Panc1 (cell line): Measurements from ENCODE around the gene ZC3H13. TPM values are rescaled to one million over a fixed set of nuclear protein-coding genes. Genes with fewer than 3 reads are reported as not detected.

Experiments
- ATAC-seq: fragments of 200-7000 bp; cut with Tn5 transposase; 2 replicates; pipeline ENCODE4 v1.9.1; 2020; ENCODE audit warnings: mild to moderate bottlenecking, moderate library complexity
- BruUV-seq: library from RNA; stranded (reverse); fragments of 400-500 nt; replicated peaks from 2 replicates; lab custom pipeline; 2021; lab: Mats Ljungman, UMichigan
- CTCF ChIA-PET: fragments of 300-600 bp; sonication (Branson Sonifier 250); formaldehyde crosslinking; loops from one replicate; lab custom pipeline; 2022; ENCODE audit warnings: antibody characterized with exemption; lab: Charles Lee
- POLR2A ChIA-PET: fragments of 300-600 bp; sonication (Branson Sonifier 250); formaldehyde crosslinking; loops from one replicate; lab custom pipeline; 2022; ENCODE audit warnings: antibody characterized with exemption; lab: Charles Lee
- DNase-seq: peaks from one replicate; pipeline ENCODE4 v3.0.0-alpha.2; 2010; ENCODE audit warnings: low read depth, low spot score
- H3K27ac ChIP-seq: 2 replicates; pipeline ENCODE4 v1.5.1; 2011; ENCODE audit warnings: mild to moderate bottlenecking, low read length, inconsistent platforms
- H3K27me3 ChIP-seq: fragments of 200-500 bp; sonication (Bioruptor generic); 2 replicates; pipeline ENCODE4 v1.6.0; 2014; ENCODE audit warnings: low read length, inconsistent platforms; ENCODE audit not compliant: control insufficient read depth, insufficient read depth
- H3K36me3 ChIP-seq: fragments of 200-500 bp; sonication (Bioruptor generic); 2 replicates; pipeline ENCODE4 v1.5.1; 2014; ENCODE audit warnings: inconsistent platforms, mild to moderate bottlenecking, low read length, moderate library complexity; ENCODE audit not compliant: control insufficient read depth, insufficient read depth
- H3K4me1 ChIP-seq: 2 replicates; pipeline ENCODE4 v1.5.1; 2011; ENCODE audit warnings: inconsistent platforms, mild to moderate bottlenecking, low read length, moderate library complexity; ENCODE audit not compliant: control insufficient read depth, insufficient read depth
- H3K4me3 ChIP-seq, 2 experiments: 2 replicates each; pipeline ENCODE4 v1.5.1; 2011 to 2012; ENCODE audit warnings: low read depth in 2 of 2, low read length in 2 of 2, mild to moderate bottlenecking in 2 of 2, inconsistent platforms in 1 of 2, moderate library complexity in 1 of 2
- H3K9me3 ChIP-seq: fragments of 200-500 bp; sonication (Bioruptor generic); 2 replicates; pipeline ENCODE4 v1.5.1; 2014; ENCODE audit warnings: low read depth, mild to moderate bottlenecking, inconsistent platforms, low read length, moderate library complexity; ENCODE audit not compliant: control insufficient read depth, insufficient read depth
- CTCF ChIP-seq: fragments of 450-650 bp; IDR thresholded peaks from 2 replicates; pipeline ENCODE4 v1.5.1; 2017; ENCODE audit warnings: mild to moderate bottlenecking
- POLR2AphosphoS5 ChIP-seq: IDR thresholded peaks from 2 replicates; pipeline ENCODE4 v1.6.1; 2012; ENCODE audit warnings: mild to moderate bottlenecking, low read depth, low read length, moderate library complexity
- REST ChIP-seq, 2 experiments: IDR thresholded peaks; 2 replicates each; pipeline ENCODE4 v1.6.1; 2011 to 2012; ENCODE audit warnings: low read depth in 2 of 2, control low read depth in 1 of 2, low read length in 1 of 2, mild to moderate bottlenecking in 1 of 2, moderate library complexity in 1 of 2; ENCODE audit not compliant: insufficient read depth in 1 of 2
- SIN3A ChIP-seq: IDR thresholded peaks from 2 replicates; pipeline ENCODE4 v1.6.1; 2012; ENCODE audit warnings: low read depth, mild to moderate bottlenecking, low read length, moderate library complexity, borderline replicate concordance; ENCODE audit not compliant: insufficient read depth
- TCF7L2 ChIP-seq: IDR thresholded peaks from 2 replicates; pipeline ENCODE4 v1.6.1; 2011; ENCODE audit warnings: mild to moderate bottlenecking, low read depth, low read length, inconsistent platforms
- in situ Hi-C: cut with HindIII; loops from 2 replicates; pipeline ENCODE4 v1.10.0; 2016; ENCODE audit warnings: low sequenced_read_pairs, low pct_unique_long_range_greater_than_20kb
- intact Hi-C: fragments of 100-400 bp; cut with micrococcal nuclease; formaldehyde crosslinking; loops from one replicate; pipeline ENCODE4 v1.10.0; 2022; ENCODE audit not compliant: unreplicated experiment
- total RNA-seq: library from RNA; stranded (reverse); gene quantifications from one replicate; pipeline ENCODE4 v1.2.1, GENCODE V29; 2021; ENCODE audit not compliant: unreplicated experiment

ZC3H13 gene
- total RNA-seq, 1 experiment from 2014 or later: 25.3 TPM

GRCh38 chr13:45974500-45974899 is 78.0 kb downstream of the ZC3H13 start:
- Histone ChIP-seq H3K36me3 (0 out of 2 replicates have a peak, but pooled peaks cover under 1% of the 10 kb centered on the region), H3K4me3 (no peak overlapping the region), H3K27ac (no peak overlapping the region), H3K27me3 (no peaks in the 10 kb centered on the region), H3K9me3 (no peaks in the 10 kb centered on the region), H3K4me1 (no peaks in the 10 kb centered on the region)
- ChIA-PET POLR2A (no interaction called here), CTCF (no interaction called here)
- TF ChIP-seq SIN3A: no peak
- no peak for TF ChIP-seq CTCF
- no peak for TF ChIP-seq TCF7L2
- TF ChIP-seq REST (IDR thresholded peaks at IDR 0.05; ENCODE audit: insufficient read depth in 1 of 2, low read depth in 2 of 2, low read length in 1 of 2): no peak
- no peak for TF ChIP-seq POLR2AphosphoS5
- in situ Hi-C loops (no loop called here), intact Hi-C loops (no loop called here)
- no peak for ATAC-seq
- no peak for DNase-seq
- BruUV-seq: no TSS peak

- Histone ChIP-seq H3K27me3 (no peaks in the 10 kb centered on the region), H3K4me1 (no peaks in the 10 kb centered on the region), H3K36me3 (peaks cover 26% of the 10 kb centered on the region), H3K4me3 (no peak overlapping the region), H3K9me3 (no peaks in the 10 kb centered on the region), H3K27ac (no peak overlapping the region)
- intact Hi-C loops: no loop called here
- POLR2A ChIA-PET: no interaction called here
- DNase-seq: no peak
- TF ChIP-seq SIN3A (no peak), REST (IDR thresholded peaks at IDR 0.05; ENCODE audit: insufficient read depth in 1 of 2, low read depth in 2 of 2, low read length in 1 of 2) (no peak), TCF7L2 (no peak), CTCF (no peak), POLR2AphosphoS5 (no peak)
- ATAC-seq: no peak
- CTCF ChIA-PET: no interaction called here
- in situ Hi-C loops: no loop called here
- no TSS peak for BruUV-seq
These were observed 85.0 kb downstream of the ZC3H13 start for GRCh38 chr13:45967589-45967988.
